ENCODE results near the gene COL5A1.
"Not testable (repeated sequence)": the region's sequence is repeated elsewhere in the genome, so short reads cannot be mapped to it uniquely, and the experiment has no call there.

The COL5A1 gene

GRCh38 chr9:134679616-134680392 is 38.2 kb downstream of the COL5A1 start:
- no peak for DNase-seq

- no peak for DNase-seq
Measured at GRCh38 chr9:134680393-134681060, 38.9 kb downstream of the COL5A1 start.

- no peak for DNase-seq
Measured at GRCh38 chr9:134681061-134681661, 39.6 kb downstream of the COL5A1 start.

GRCh38 chr9:134682026-134682425 is 40.4 kb downstream of the COL5A1 start:
- DNase-seq: no peak

GRCh38 chr9:134682651-134683364 is 41.2 kb downstream of the COL5A1 start:
- DNase-seq: no peak

- DNase-seq: no peak
Measured at GRCh38 chr9:134683714-134684374, 42.2 kb downstream of the COL5A1 start.

- no peak for DNase-seq
Measured at GRCh38 chr9:134684375-134684723, 42.7 kb downstream of the COL5A1 start.

- DNase-seq: not testable (repeated sequence)
Measured at GRCh38 chr9:134684941-134685340, 43.3 kb downstream of the COL5A1 start.

GRCh38 chr9:134685784-134686183 is 44.2 kb downstream of the COL5A1 start:
- no peak for DNase-seq

- no peak for DNase-seq
Measured at GRCh38 chr9:134686896-134687295, 45.3 kb downstream of the COL5A1 start.

- DNase-seq: no peak
Measured at GRCh38 chr9:134687556-134687955, 46.0 kb downstream of the COL5A1 start.

GRCh38 chr9:134688231-134688630 is 46.6 kb downstream of the COL5A1 start:
- no peak for DNase-seq

GRCh38 chr9:134688661-134689320 is 47.2 kb downstream of the COL5A1 start:
- no peak for DNase-seq

- no peak for DNase-seq
Measured at GRCh38 chr9:134689321-134690181, 47.9 kb downstream of the COL5A1 start.

GRCh38 chr9:134690301-134690751 is 48.7 kb downstream of the COL5A1 start:
- DNase-seq: no peak

GRCh38 chr9:134690946-134691694 is 49.5 kb downstream of the COL5A1 start:
- DNase-seq: no peak

GRCh38 chr9:134691695-134692572 is 50.3 kb downstream of the COL5A1 start:
- DNase-seq: no peak

- DNase-seq: no peak
Measured at GRCh38 chr9:134692573-134692860, 50.9 kb downstream of the COL5A1 start.

- no peak for DNase-seq
Measured at GRCh38 chr9:134693011-134693410, 51.4 kb downstream of the COL5A1 start.

All from NCI-H1436 treated with DMSO at 0.1 percent for 48 hours (cell line).